ENCODE data around the gene PRRX1. TPM values are rescaled to one million over a fixed set of nuclear protein-coding genes. Genes with fewer than 3 reads are reported as not detected.

PRRX1 gene
- total and polyA plus RNA-seq, 8 donors, result 1.0 to 11.6 (median 2.3) TPM

DNA sequence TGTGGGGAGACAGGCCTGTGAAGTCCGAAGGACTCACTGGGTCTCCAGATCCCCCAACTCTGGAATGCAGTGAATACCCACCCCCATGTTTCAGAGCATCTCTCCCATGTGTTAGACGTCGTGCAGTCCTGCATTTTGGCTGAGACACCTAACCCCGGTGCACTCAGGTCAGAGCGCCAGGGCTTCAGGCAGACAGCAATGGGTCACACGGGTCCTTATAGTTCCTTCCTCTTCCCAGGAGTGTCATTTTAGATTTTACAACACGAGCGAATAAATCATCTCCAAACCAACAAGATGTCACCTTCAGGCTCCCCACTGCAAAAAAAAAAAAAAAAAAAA lies 5.1 kb downstream of the PRRX1 start:
- Histone ChIP-seq H3K4me3 (no peak overlapping the region), H3K4me1 (no peaks in the 10 kb centered on the region), H3K27me3 (peaks cover 3 to 48% (median 9%) of the 10 kb centered on the region in 4 donors), H3K27ac (no peak overlapping the region), H3K9me3 (no peaks in the 10 kb centered on the region), H3K36me3 (no peaks in the 10 kb centered on the region)
- 25% methylated on average over 8 of the region's 8 CpGs for WGBS, 2 donors
- no peak for DNase-seq
- FAIRE-seq, result no peak
- no peak for ATAC-seq
- intact Hi-C loops (cut with DNase I), result no loop called here
- TF ChIP-seq, protein P1, sequence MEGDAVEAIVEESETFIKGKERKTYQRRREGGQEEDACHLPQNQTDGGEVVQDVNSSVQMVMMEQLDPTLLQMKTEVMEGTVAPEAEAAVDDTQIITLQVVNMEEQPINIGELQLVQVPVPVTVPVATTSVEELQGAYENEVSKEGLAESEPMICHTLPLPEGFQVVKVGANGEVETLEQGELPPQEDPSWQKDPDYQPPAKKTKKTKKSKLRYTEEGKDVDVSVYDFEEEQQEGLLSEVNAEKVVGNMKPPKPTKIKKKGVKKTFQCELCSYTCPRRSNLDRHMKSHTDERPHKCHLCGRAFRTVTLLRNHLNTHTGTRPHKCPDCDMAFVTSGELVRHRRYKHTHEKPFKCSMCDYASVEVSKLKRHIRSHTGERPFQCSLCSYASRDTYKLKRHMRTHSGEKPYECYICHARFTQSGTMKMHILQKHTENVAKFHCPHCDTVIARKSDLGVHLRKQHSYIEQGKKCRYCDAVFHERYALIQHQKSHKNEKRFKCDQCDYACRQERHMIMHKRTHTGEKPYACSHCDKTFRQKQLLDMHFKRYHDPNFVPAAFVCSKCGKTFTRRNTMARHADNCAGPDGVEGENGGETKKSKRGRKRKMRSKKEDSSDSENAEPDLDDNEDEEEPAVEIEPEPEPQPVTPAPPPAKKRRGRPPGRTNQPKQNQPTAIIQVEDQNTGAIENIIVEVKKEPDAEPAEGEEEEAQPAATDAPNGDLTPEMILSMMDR (IDR thresholded peaks at IDR 0.05), result no peak

DNA sequence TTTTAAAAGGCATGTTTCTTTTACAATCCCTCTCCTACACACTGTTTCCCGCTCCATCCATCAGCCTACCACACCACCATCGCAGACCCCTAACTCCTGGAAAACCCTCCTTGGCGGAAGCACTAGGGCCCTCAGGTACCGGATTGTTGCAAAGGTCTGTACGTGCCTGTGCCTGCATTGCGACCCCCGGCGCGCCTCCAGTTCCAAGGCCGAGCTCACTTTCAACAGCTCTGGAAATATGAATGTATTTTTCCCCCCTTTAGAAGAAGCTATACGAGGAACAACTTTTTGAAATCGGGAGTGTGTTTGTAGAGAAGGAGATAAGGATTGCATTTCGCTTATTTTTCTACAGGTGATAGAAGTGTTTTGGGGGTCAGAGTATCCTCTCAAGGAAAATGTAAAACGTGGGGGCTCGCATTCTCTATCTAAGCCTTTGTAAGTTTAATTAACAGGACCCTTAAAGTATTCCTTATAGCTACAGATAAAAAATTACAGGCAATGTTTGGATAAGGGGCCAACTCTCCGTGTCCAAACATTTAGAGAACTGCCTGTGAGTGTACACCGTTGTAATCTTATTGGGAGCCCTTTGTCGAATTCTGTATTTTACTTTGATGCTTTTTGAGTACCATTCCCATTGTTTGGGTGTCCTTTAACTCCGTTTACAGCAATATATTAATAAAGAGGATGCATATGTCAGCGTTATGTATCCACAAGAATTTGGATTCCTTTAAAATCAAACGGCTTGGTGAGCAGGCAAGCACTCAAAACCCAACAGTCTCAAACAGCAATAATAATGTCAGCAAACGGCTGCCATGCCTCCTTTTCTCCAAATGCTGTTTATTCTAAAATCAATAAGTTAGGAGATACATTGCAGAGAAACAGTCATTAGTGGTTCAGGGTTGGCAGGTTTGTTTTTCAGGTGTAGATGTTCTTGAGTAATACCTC lies 5.9 kb downstream of the PRRX1 start:
- Histone ChIP-seq H3K36me3 (no peaks in the 10 kb centered on the region), H3K4me1 (no peaks in the 10 kb centered on the region), H3K27me3 (peaks cover 6 to 48% (median 9%) of the 10 kb centered on the region in 4 donors), H3K4me3 (no peak overlapping the region), H3K27ac (no peak overlapping the region), H3K9me3 (no peaks in the 10 kb centered on the region)
- ATAC-seq (no peak), FAIRE-seq (no peak), DNase-seq (no peak)
- TF ChIP-seq, protein P1 (IDR thresholded peaks at IDR 0.05), result no peak
- intact Hi-C loops (cut with DNase I), result no loop called here
- WGBS, 2 donors, result 17 to 18% methylated on average over 22 of the region's 22 CpGs

DNA sequence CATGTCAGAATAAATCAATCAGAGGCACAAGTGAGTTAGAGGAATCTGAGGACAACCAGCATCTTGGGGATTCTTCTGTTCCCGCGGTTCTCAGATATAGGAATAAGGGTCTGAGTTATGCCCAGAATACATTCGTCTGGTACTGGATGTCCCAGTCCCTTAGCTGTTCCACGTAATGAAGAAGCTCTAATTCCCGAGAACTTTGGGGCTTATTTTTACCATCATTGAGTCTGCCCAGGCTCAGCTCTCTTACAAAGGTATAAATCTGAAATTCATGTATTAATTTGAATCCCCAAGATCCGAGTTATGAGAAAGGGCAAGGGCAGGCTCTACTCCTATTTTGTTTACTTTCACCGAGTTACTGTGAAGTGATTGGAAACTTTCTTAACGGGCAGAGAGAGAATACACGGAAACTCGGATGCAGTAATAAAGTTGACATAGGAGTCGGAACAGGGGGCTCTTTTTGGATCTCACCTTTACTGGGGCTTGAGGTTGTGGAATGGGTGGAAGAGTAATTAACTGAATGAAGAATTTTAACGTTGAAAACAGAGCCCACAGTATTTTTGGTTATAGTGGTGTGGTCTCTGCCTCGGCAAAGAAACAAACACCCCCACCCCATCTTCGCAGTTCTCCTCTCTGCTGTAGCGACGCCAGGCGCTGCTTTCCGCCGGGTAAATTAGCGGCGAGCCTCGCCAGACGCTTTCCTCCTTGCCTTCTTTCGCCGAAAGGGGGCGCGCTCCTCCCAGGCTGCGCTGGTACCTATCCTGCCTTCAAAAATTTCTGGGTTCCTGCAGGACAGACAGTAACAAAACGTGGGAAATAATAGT lies 7.1 kb downstream of the PRRX1 start:
- Histone ChIP-seq H3K36me3 (no peaks in the 10 kb centered on the region), H3K9me3 (no peaks in the 10 kb centered on the region), H3K4me1 (no peaks in the 10 kb centered on the region), H3K27me3 (peaks cover 6 to 42% (median 9%) of the 10 kb centered on the region in 4 donors), H3K27ac (no peak overlapping the region), H3K4me3 (no peak overlapping the region)
- ATAC-seq (peak in 2 of 4 donors; percentile 35 to 44), DNase-seq (peak in 3 of 6 donors; percentile 33 to 75 (median 38)), FAIRE-seq (no peak)
- TF ChIP-seq, protein P1 (IDR thresholded peaks at IDR 0.05), result peak in 2 of 4 donors; percentile 8 to 20
- intact Hi-C loops (cut with DNase I), result no loop called here
- WGBS, 2 donors, result 9 to 15% methylated on average over 29 of the region's 29 CpGs

DNA sequence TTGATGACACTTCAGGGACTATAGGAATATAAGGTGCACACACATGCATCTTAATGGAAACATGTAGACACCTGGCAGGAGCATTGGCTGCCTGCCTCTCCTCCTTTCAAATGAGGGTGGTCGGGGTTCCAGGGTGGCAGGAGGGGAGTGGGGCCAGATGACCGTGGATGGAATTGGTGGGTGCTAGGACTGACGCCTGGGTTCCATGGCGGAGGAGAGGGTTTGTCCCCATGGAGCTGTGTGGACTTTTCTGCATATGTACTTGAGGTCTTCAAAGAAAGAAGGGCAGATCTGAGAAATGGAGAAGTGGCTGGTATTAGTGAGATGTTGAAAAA lies 7.7 kb downstream of the PRRX1 start:
- no peak for FAIRE-seq
- intact Hi-C loops (cut with DNase I), result no loop called here
- Histone ChIP-seq H3K9me3 (no peaks in the 10 kb centered on the region), H3K4me3 (no peak overlapping the region), H3K4me1 (no peaks in the 10 kb centered on the region), H3K27ac (no peak overlapping the region), H3K36me3 (no peaks in the 10 kb centered on the region), H3K27me3 (peaks cover 6 to 36% (median 7%) of the 10 kb centered on the region in 4 donors)
- no peak for ATAC-seq
- 48 to 52% methylated on average over 4 of the region's 4 CpGs for WGBS, 2 donors
- DNase-seq, result peak in 1 of 6 donors; percentile 14
- TF ChIP-seq, protein P1 (IDR thresholded peaks at IDR 0.05), result peak in 1 of 4 donors; percentile 0
